ENCODE results near the gene ZFP1.
"Not testable (repeated sequence)": the region's sequence is repeated elsewhere in the genome, so short reads cannot be mapped to it uniquely, and the experiment has no call there.

The ZFP1 gene

GRCh38 chr16:75113541-75114121 lies 34.7 kb upstream of the ZFP1 start:
- DNase-seq (ENCODE audit: low read depth), result no peak

GRCh38 chr16:75114179-75114945 lies 34.0 kb upstream of the ZFP1 start:
- no peak for DNase-seq (ENCODE audit: low read depth)

- no peak for DNase-seq (ENCODE audit: low read depth)
Measured at GRCh38 chr16:75114946-75115825, 33.1 kb upstream of the ZFP1 start.

- DNase-seq (ENCODE audit: low read depth), result no peak
Measured at GRCh38 chr16:75116081-75116910, 32.0 kb upstream of the ZFP1 start, which contains the start of gene LDHD. Gene LDHD, minus strand, starts transcription at chr16:75116780. Its CDS starts 60 bp downstream, at chr16:75116720.

DNA sequence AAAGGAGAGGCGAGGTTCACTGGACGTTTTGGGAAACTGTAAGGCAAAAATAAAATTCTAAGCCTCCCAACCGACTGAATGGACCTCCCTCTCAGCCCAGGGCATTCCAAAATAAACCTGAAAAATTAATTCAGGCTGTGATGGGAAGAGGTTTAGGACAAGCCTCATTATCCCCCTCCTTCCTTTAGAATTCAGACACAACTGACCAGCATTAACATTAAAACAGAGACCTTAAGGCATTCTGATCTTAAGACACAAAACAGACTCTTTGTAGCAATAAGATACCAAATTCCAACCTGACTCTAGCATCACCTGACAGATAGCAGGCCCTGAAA lies 31.4 kb upstream of the ZFP1 start:
- DNase-seq (ENCODE audit: low read depth), result no peak

- DNase-seq (ENCODE audit: low read depth), result no peak
Measured at GRCh38 chr16:75118943-75119539, 29.3 kb upstream of the ZFP1 start.

DNA sequence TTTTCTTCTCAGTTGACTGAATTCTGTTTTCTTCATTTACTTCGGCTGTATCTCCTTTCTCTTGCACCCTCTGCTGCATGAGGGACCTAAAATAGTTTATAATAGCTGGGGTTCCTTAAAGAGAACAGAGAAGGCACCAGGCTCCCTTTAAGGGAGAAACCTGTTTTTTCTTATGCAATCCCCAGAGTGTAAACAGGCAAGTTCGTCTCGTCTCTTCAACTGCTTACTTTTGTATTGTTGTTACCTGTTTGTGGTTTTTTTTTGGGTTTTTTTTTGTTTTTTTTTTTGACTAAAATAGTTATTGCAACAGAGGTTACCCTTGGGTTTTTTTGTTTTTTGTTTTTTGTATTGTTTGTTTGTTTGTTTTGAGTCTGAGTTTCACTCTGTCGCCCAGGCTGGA lies 28.1 kb upstream of the ZFP1 start:
- no peak for DNase-seq (ENCODE audit: low read depth)

DNA sequence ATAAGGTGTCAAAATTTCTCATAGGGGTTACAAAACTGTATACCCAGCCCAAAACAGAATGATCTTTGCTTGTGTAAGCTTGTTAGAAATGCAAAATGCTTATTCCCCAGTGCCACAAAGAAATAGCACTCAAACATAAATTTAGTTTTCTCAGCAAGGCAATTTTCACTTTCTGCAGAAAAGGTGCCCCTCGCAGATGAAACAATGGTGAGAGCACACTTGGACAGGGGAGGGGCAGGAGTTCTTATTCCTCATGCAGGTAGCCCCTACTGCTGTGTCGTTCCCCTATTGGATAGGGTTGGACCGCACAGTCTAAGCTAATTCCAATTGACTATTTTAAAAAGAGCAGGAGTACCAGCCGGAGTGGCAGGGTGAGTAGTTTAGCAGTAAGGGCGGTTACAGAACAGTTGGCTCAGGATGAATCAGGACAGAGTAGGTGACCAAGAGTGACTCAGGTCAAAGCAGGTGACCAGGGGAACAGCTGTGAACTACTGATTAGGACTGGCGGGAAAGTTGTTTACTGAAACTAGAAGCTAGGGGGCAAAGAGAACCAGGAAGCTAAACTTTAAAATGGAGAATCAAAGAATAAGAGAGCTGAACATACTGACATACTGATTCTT lies 26.3 kb upstream of the ZFP1 start:
- no peak for DNase-seq (ENCODE audit: low read depth)

- DNase-seq (ENCODE audit: low read depth), result no peak
Measured at GRCh38 chr16:75122609-75123008, 25.7 kb upstream of the ZFP1 start.

- DNase-seq (ENCODE audit: low read depth), result no peak
Measured at GRCh38 chr16:75127713-75128415, 20.5 kb upstream of the ZFP1 start.

DNA sequence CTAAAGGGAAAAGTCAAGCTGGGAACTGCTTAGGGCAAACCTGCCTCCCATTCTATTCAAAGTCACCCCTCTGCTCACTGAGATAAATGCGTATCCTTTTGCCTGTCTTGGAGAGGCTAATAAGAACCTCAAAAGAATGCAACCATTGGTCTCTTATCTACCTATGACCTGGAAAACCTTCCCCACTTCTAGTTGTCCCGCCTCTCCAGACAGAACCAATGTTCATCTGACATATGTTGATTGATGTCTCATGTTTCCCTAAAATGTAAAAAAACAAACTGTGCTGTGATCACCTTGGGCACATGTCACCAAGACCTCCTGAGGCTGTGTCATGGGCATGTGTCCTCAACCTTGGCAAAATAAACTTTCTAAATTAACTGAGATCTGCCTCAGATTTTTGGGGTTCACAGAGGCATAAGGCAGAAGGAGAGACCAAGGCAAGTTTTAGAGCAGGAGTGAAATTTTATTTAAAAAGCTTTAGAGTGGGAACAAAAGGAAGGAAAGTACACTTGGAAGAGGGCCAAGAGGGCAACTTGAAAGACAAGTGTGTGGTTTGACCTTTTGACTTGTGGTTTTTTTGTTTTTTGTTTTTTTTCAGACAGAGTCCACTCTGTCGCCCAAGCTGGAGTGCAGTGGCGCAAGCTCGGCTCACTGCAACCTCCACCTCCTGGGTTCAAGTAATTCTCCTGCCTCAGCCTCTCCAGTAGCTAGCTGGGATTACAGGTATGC lies 18.7 kb upstream of the ZFP1 start:
- DNase-seq (ENCODE audit: low read depth), result not testable (repeated sequence)

- no peak for DNase-seq (ENCODE audit: low read depth)
Measured at GRCh38 chr16:75130150-75130771, 18.1 kb upstream of the ZFP1 start.

DNA sequence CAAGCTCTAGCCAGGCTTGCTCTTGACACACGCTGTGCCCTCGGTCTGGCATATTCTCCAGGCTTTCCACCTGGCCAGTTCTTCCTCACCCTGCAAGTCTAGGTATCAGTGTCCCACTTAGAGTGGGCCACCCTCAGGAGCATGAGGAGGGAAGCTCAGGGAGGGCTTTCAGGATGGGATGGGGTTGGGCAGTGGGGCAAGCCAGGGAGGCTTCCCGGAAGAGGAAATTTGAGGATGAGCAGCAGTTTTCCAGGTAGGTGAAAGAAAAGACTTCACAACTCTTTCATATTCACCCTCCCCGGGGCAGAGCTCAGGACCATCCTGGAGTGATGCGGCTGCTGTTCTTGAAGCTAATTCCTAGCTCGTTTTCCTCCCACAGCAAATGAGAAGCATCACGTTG lies 17.2 kb upstream of the ZFP1 start:
- DNase-seq (ENCODE audit: low read depth), result no peak

GRCh38 chr16:75138233-75138632 lies 10.1 kb upstream of the ZFP1 start:
- no peak for DNase-seq (ENCODE audit: low read depth)

DNA sequence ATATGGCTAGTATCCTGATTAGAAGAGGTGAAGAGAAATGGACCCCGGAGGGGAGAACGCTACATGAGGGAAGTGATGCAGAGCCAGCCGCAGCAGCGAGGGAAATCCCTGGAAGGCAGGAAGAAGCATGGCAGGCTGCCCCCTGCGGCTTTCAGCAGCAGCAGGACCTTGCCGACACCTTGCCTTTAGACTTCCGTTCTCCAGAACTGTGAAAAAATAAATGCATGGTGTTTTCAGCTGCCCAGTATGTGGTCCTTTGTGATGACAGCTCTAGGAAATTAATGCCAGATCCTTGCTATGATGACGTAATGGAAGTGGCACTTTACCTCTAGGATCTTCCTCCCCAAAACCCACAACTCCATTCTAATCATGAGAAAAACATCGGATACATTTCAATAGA lies 9.7 kb upstream of the ZFP1 start:
- DNase-seq (ENCODE audit: low read depth), result no peak

GRCh38 chr16:75139498-75139897 lies 8.8 kb upstream of the ZFP1 start:
- no peak for DNase-seq (ENCODE audit: low read depth)

DNA sequence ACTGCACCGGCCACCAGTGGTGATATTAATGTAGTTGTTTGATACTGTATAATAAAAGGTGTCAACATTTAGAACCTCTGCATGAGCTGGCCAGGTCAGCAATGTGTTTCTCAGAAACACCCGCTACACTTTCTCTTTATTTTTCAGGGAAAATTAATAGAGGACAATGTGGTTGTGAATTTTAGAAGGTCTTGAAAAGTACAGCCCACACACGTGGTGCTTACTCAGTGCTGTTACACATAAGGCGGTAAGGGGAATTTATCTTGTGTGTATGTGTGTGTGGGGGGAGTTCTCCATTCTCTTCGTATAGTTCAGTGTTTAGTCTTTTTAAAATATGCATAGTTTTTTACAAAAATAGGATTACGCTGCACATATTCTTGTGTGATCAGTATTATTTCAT lies 4.4 kb upstream of the ZFP1 start:
- DNase-seq (ENCODE audit: low read depth), result no peak

GRCh38 chr16:75147968-75148310 lies 385 bp upstream of the ZFP1 start:
- DNase-seq (ENCODE audit: low read depth), result no peak

DNA sequence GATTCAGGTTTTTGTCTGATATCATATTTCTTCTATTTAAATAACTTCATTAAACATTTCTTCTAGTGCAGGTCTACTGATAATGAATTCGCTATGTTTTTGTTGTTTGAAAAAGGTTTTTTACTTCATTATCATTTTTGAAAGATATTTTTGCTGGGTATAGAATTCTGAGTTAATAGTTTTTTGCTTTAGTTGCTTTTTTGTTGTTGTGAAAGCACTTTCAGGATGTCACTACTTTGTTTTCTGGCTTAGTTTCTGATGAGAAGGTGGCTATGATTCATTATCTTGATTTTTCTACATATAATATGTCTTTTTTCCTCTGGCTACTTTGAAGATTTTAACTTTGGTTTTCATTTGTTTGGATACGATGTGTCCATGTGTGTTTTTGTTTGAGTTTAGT lies 3.5 kb downstream of the ZFP1 start:
- DNase-seq (ENCODE audit: low read depth), result no peak

DNA sequence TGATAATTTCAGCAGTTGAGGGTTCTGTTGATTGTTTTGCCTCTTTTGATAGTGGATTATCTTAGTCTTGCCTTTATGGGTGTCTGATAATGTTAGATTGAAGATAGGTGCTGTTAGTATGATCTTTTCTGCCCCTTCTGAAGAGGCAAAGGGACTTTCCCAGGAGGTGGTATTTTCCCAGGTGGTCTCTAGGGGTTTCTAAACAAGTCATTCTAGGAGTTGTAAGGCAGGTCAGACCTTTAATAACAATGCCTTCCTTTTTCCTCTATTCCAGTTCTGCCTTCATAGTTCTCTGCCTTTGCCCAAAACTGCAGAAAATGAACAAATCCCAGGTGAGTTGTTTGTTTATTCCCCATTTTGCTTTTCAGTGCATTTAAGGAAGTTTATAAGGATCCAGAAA lies 4.3 kb downstream of the ZFP1 start:
- DNase-seq (ENCODE audit: low read depth), result no peak

Measured in GM04503 (cell line).